ENCODE measurements around the gene COMMD3. TPM values are rescaled to one million over a fixed set of nuclear protein-coding genes. Genes with fewer than 3 reads are reported as not detected.

COMMD3 gene
- total and polyA plus RNA-seq, 2 of the 4 experiments (the other 2 are of a cell fraction): 30.8 to 44.8 TPM

DNA sequence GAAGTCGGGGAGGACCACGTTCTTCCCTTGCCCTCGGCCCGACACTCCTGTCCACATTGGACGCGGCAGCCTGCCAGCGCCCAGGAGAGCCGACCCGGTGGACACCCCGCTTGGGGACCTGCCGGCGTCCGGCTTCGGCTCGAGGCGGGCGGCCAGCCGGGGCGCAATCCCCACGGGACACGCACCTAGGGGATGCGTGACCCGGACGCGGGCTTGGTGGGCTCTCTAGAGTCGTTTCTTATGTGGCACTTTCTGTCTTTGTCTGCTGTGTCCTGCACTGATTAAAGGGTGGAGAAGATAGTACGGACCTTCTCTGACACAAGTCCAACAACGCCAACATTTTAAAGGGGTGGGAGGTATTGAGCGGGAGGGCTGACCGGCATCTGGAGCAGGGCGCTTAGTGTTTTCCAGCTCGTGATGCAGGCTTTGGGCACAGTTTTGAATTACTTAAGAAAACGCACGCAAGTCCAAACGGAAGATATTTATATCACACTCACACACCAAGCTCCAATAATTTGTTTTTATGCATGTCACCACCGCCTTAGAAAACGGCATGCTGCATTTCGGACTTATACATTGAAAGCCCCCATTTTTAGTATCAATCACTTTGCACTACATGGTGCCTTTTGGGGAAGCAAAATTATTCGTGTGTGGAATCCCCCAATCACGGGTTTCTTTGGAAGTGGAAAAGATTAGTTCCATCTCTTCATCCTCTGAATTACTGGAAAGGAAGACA, 25.2 kb downstream of the COMMD3 start:
- in situ Hi-C loops (cut with MboI; ENCODE audit: low sequenced_read_pairs): no loop called here
- no peak for TF ChIP-seq SMC3 (IDR thresholded peaks at IDR 0.05; ENCODE audit: low read depth, low read length)
- TF ChIP-seq RCOR1 (IDR thresholded peaks at IDR 0.05; ENCODE audit: insufficient replicate concordance, low read length): no peak
- TF ChIP-seq MAZ (IDR thresholded peaks at IDR 0.05; ENCODE audit: borderline replicate concordance, low read depth, low read length): no peak
- no peak for TF ChIP-seq RFX5 (IDR thresholded peaks at IDR 0.05; ENCODE audit: low read depth, low read length)
- TF ChIP-seq CEBPB (IDR thresholded peaks at IDR 0.05; ENCODE audit: low read depth, low read length): no peak
- TF ChIP-seq POLR2A (IDR thresholded peaks at IDR 0.05; ENCODE audit: low read depth, low read length): no peak
- TF ChIP-seq CHD1 (IDR thresholded peaks at IDR 0.05; ENCODE audit: low read depth, low read length): no peak
- no peak for TF ChIP-seq NFE2L2 (IDR thresholded peaks at IDR 0.05; ENCODE audit: low read depth, low read length)
- TF ChIP-seq, protein P1, sequence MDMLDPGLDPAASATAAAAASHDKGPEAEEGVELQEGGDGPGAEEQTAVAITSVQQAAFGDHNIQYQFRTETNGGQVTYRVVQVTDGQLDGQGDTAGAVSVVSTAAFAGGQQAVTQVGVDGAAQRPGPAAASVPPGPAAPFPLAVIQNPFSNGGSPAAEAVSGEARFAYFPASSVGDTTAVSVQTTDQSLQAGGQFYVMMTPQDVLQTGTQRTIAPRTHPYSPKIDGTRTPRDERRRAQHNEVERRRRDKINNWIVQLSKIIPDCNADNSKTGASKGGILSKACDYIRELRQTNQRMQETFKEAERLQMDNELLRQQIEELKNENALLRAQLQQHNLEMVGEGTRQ (IDR thresholded peaks at IDR 0.05; ENCODE audit: low read depth, low read length): no peak
- TF ChIP-seq, protein P2, sequence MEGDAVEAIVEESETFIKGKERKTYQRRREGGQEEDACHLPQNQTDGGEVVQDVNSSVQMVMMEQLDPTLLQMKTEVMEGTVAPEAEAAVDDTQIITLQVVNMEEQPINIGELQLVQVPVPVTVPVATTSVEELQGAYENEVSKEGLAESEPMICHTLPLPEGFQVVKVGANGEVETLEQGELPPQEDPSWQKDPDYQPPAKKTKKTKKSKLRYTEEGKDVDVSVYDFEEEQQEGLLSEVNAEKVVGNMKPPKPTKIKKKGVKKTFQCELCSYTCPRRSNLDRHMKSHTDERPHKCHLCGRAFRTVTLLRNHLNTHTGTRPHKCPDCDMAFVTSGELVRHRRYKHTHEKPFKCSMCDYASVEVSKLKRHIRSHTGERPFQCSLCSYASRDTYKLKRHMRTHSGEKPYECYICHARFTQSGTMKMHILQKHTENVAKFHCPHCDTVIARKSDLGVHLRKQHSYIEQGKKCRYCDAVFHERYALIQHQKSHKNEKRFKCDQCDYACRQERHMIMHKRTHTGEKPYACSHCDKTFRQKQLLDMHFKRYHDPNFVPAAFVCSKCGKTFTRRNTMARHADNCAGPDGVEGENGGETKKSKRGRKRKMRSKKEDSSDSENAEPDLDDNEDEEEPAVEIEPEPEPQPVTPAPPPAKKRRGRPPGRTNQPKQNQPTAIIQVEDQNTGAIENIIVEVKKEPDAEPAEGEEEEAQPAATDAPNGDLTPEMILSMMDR (conservative IDR thresholded peaks at IDR 0.05; ENCODE audit: low read depth, low read length): no peak
- no peak for TF ChIP-seq BHLHE40 (IDR thresholded peaks at IDR 0.05; ENCODE audit: low read depth, low read length)
- TF ChIP-seq MXI1 (IDR thresholded peaks at IDR 0.05; ENCODE audit: borderline replicate concordance, low read depth, low read length): no peak
- no peak for TF ChIP-seq RAD21 (IDR thresholded peaks at IDR 0.05; ENCODE audit: low read length)
- TF ChIP-seq, protein P3, sequence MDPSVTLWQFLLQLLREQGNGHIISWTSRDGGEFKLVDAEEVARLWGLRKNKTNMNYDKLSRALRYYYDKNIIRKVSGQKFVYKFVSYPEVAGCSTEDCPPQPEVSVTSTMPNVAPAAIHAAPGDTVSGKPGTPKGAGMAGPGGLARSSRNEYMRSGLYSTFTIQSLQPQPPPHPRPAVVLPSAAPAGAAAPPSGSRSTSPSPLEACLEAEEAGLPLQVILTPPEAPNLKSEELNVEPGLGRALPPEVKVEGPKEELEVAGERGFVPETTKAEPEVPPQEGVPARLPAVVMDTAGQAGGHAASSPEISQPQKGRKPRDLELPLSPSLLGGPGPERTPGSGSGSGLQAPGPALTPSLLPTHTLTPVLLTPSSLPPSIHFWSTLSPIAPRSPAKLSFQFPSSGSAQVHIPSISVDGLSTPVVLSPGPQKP (IDR thresholded peaks at IDR 0.05; ENCODE audit: borderline replicate concordance, low read depth, low read length): no peak

More for the DNA sequence above, 25.2 kb downstream of the COMMD3 start:
- peak overlapping the region; percentile 94 for H3K4me2 ChIP-seq (ENCODE audit: low read depth, low read length)
- peak overlapping the region; percentile 57 for H2AK9ac ChIP-seq (replicated peaks; ENCODE audit: low read depth, low read length, poor library complexity)
- BruUV-seq (replicated peaks): no TSS peak
- no peaks in the 10 kb centered on the region for H3K4me1 ChIP-seq (ENCODE audit: control insufficient read depth, insufficient read depth, low read length)
- no peak overlapping the region for H2BK15ac ChIP-seq (ENCODE audit: low read depth, low read length)
- CTCF ChIA-PET: no interaction called here
- intact Hi-C loops (cut with micrococcal nuclease) (loop anchor here (2.0 to 5.0 kb wide), 3 partner anchors 95 to 646 kb away; partner anchors contain the start of gene PIP4K2A), dilution Hi-C loops (cut with HindIII; ENCODE audit: low sequenced_read_pairs, unreplicated experiment) (no loop called here)
- H3K79me1 ChIP-seq (ENCODE audit: low read depth in 1 of 2, low read length in 2 of 2): no peaks in the 10 kb centered on the region
- H4K5ac ChIP-seq (ENCODE audit: low read depth, low read length): peak overlapping the region; percentile 77; the same call in 1 of the 2 replicates
- no peak overlapping the region for H4K91ac ChIP-seq (ENCODE audit: insufficient read depth, low read depth, low read length)
- H3K14ac ChIP-seq (replicated peaks; ENCODE audit: low read depth, low read length): peak overlapping the region; percentile 53; the same call in 1 of the 2 replicates
- no peak overlapping the region for H2BK120ac ChIP-seq (ENCODE audit: low read depth, low read length)
- H3K23ac ChIP-seq (ENCODE audit: low read depth, low read length): peak overlapping the region; percentile 46
- no peak overlapping the region for H2BK20ac ChIP-seq (ENCODE audit: low read depth, low read length)
- H4K20me1 ChIP-seq (ENCODE audit: insufficient read depth, low read length): no peaks in the 10 kb centered on the region
- POLR2A ChIA-PET (ENCODE audit: unreplicated experiment): interaction anchor here (0.8 kb wide), 1 partner anchor 9 kb away, joined by 5 read pairs; no protein-coding TSS in a partner anchor
- no peak overlapping the region; the same call in 1 of the 2 replicates for H3K4ac ChIP-seq (ENCODE audit: low read depth, low read length)
- H3K18ac ChIP-seq (ENCODE audit: low read depth, low read length): no peak overlapping the region
- H2AK5ac ChIP-seq (ENCODE audit: low read depth, low read length): no peak overlapping the region
- peak overlapping the region; percentile 93 for H2AFZ ChIP-seq (replicated peaks; ENCODE audit: low read length, poor library complexity)
- WGBS, 2 experiments (ENCODE audit: extremely low coverage in 2 of 2, insufficient read length in 1 of 2): 3% methylated on average over 20 of the region's 40 CpGs; no CpG with 5 or more reads in 1 of the 2 experiments
- H3K9me3 ChIP-seq (ENCODE audit: control insufficient read depth, insufficient read depth, low read length): peaks cover 17% of the 10 kb centered on the region
- peak overlapping the region; percentile 47 for H3K9ac ChIP-seq (ENCODE audit: low read depth, low read length)
- peak overlapping the region; percentile 74 for H3K4me3 ChIP-seq (ENCODE audit: insufficient read depth, low read depth, low read length)
- no peaks in the 10 kb centered on the region for H3K36me3 ChIP-seq (ENCODE audit: control insufficient read depth, insufficient read depth, low read length)
- DNase-seq (peak; percentile 15), ATAC-seq (ENCODE audit: low read depth) (peak; percentile 28; the same call in 1 of the 2 replicates)
- H4K8ac ChIP-seq (ENCODE audit: low read depth in 2 of 2, low read length in 2 of 2): peak overlapping the region; percentile 21 to 71; a peak in 3 of 4 replicates
- H3K27me3 ChIP-seq (ENCODE audit: control insufficient read depth, insufficient read depth, low read length): peaks cover 66% of the 10 kb centered on the region
- H2BK5ac ChIP-seq (ENCODE audit: low read depth, low read length, poor library complexity, severe bottlenecking): no peak overlapping the region
- peak overlapping the region; percentile 21; the same call in 1 of the 2 replicates for H3K27ac ChIP-seq (ENCODE audit: insufficient read depth, low read length)
- no peaks in the 10 kb centered on the region for H3K9me1 ChIP-seq (ENCODE audit: insufficient read depth, low read length)
- H3K56ac ChIP-seq (ENCODE audit: extremely low read depth, insufficient read depth, low read length): no peak overlapping the region
